Esophagus (tissue), 2 donors: ENCODE measurements around the gene TMED10. TPM values are rescaled to one million over a fixed set of nuclear protein-coding genes. Genes with fewer than 3 reads are reported as not detected.

Experiments used
- H3K27ac ChIP-seq, 2 donors: one replicate each; pipeline ENCODE4 v1.5.1; 2013; ENCODE audit warnings: low read depth in 2 of 2, mild to moderate bottlenecking in 2 of 2, inconsistent platforms in 1 of 2, low read length in 1 of 2, moderate library complexity in 1 of 2
- H3K27me3 ChIP-seq, 2 donors: one replicate each; pipeline ENCODE4 v1.6.1; 2013; ENCODE audit warnings: low read length in 2 of 2, control low read depth in 1 of 2, mild to moderate bottlenecking in 1 of 2; ENCODE audit not compliant: insufficient read depth in 2 of 2, control insufficient read depth in 1 of 2
- H3K36me3 ChIP-seq, 2 donors: one replicate each; pipeline ENCODE4 v1.6.1; 2013; ENCODE audit warnings: low read length in 1 of 2; ENCODE audit not compliant: control insufficient read depth in 2 of 2, insufficient read depth in 2 of 2
- H3K4me1 ChIP-seq, 2 donors: one replicate each; pipeline ENCODE4 v1.6.1; 2013; ENCODE audit warnings: low read length in 1 of 2; ENCODE audit not compliant: control insufficient read depth in 2 of 2, insufficient read depth in 2 of 2
- H3K4me3 ChIP-seq, 2 donors: one replicate each; pipeline ENCODE4 v1.5.1; 2013; ENCODE audit warnings: low read length in 2 of 2, mild to moderate bottlenecking in 2 of 2, low read depth in 1 of 2, moderate library complexity in 1 of 2
- H3K9me3 ChIP-seq, 2 donors: one replicate each; pipeline ENCODE4 v1.6.1; 2013; ENCODE audit warnings: mild to moderate bottlenecking in 2 of 2, low read depth in 1 of 2, low read length in 1 of 2, moderate library complexity in 1 of 2; ENCODE audit not compliant: control insufficient read depth in 2 of 2, insufficient read depth in 1 of 2
- WGBS, 2 donors: extraction: QIAGEN DNeasy Blood & Tissue Kit; methylation state at CpG; one replicate each; pipeline ENCODE4 v1.1.7; 2013; 5-methylcytosine and 5-hydroxymethylcytosine counted together
- polyA plus RNA-seq, 2 donors: library from polyadenylated mRNA; stranded (reverse); fragments of 200-250 nt; gene quantifications; one replicate each; pipeline ENCODE4 v1.2.3, GENCODE V29; 2013
- donor health status: healthy with polysubstance abuse.
- donor health status: Bipolar disorder and iron deficiency.

Gene TMED10
- polyA plus RNA-seq, result 100 to 1,000 TPM in 1 of 2 donors, 10 to 100 TPM in 1; 74.8 to 225 TPM

DNA sequence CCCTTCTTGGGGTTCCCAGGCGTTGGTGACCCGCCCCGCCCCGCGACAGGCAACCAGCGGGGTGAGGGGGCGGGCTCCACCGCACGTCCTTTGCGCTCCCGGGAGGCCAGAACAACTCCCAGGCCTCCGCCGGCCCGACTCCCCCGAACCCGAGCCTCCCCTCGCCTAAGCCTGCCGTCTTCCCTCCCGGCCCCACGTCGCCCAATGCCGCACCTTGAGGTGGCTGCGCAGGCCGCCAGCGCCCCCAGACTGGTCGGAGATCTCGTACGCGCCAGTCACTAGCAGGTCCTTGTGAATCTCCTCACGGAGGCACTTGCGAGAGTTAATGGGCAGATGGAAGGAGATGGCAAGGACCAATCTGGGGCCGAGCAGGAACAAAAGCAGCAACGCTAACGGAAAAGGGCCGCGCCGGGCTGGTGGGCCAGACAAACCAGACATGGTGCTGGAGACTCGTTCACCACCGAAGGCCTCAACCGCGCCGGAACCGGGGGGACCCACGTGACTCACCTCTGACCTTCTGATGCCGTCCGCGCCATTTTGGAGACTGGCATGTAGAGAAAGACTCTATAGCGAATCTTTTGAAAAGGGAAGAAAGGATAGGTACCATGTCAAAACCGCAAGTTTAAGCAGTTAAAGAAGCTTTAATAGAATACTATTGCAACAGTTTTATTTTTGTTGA lies at the start of gene TMED10:
TMED10 (minus strand) TSS at position 471 of the 679 bp plus-strand sequence; CDS start at position 438, 33 bp downstream.
- Histone ChIP-seq H3K9me3 (no peaks in the 10 kb centered on the region), H3K27ac (peak within 1 kb of the TSS; percentile 92 to 98), H3K27me3 (no peaks in the 10 kb centered on the region), H3K4me3 (peak within 1 kb of the TSS; percentile 61 to 99), H3K4me1 (no peaks in the 10 kb centered on the region), H3K36me3 (no peaks in the 10 kb centered on the region)
- 0 to 1% methylated on average over 49 of the region's 49 CpGs for WGBS, 2 donors

DNA sequence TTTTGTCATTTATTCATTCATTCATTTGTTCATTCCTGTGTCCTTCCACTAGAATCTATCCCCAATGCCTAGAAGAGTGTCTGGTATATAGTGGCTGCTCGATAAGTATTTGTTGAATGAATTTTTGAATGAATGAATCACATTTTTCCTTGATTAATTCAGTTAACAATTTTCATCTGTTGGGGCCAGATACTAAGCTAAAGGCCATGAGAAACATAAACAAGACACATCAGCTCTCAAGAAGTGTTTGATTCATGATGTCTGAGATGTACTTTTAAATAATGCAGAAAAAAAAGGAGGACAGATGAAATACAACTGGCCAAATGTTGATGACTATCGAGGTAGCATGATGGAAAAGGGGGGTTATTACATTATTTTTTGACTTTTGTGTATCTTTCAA lies 48.1 kb upstream of the TMED10 start:
- WGBS, 2 donors, result 69 to 79% methylated on average over 2 of the region's 2 CpGs
- H3K4me1 ChIP-seq, result peaks cover 0 to 3% of the 10 kb centered on the region in 2 donors
- no peaks in the 10 kb centered on the region for H3K9me3 ChIP-seq
- no peaks in the 10 kb centered on the region for H3K36me3 ChIP-seq
- H3K27me3 ChIP-seq, result no peaks in the 10 kb centered on the region
- no peak overlapping the region for H3K27ac ChIP-seq
- no peak overlapping the region for H3K4me3 ChIP-seq

DNA sequence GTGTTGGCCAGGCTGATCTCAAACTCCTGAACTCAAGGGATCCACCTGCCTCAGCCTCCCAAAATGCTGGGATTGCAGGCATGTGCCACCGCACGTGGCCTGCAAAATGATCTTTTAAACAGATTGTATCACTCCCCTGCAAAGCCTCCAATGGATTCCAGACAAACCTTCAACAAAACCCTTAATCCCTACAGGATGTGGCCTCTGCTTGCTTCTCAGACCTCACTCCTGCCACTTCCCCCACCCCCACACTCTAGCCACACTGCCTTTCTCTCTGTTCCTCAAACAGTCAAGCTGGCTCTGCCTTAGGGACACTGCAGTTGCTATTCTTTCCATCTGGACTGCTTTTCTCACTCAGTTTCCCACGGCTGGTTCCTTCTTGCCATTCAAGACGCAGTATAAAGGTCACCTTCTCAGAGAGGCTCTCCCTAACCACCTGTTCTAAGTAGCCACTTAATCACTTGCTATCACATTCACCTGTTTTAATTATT lies 47.3 kb upstream of the TMED10 start:
- Histone ChIP-seq H3K27ac (no peak overlapping the region), H3K36me3 (no peaks in the 10 kb centered on the region), H3K4me3 (no peak overlapping the region), H3K27me3 (no peaks in the 10 kb centered on the region), H3K9me3 (no peaks in the 10 kb centered on the region), H3K4me1 (peaks cover 0 to 2% of the 10 kb centered on the region in 2 donors)
- WGBS, 2 donors, result 49 to 73% methylated on average over 4 of the region's 4 CpGs

DNA sequence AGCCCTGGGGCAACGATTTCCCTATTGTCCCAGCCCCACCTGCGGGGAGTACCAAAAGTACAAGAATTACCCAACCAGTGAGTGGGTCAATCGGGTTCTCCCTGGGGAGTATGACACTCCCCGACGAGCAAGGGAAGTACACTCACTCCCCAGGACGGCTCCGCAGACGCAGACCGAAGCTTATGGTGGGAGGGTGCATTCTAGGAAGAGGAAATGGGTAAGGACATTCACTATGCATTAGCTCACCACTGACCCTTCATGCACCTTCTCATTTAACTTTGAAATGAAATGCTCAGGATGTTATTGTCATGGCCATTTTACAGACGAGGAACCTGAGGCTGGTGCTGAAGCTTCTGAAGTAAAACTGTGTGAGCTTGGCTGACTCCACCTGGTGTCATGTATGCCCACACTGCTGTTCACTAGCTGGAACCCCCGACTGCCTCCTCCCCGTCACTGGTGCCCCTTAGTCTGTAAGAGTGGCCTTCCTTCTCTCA lies 45.8 kb upstream of the TMED10 start:
- Histone ChIP-seq H3K27me3 (no peaks in the 10 kb centered on the region), H3K36me3 (no peaks in the 10 kb centered on the region), H3K9me3 (no peaks in the 10 kb centered on the region), H3K4me1 (peaks cover 0 to 2% of the 10 kb centered on the region in 2 donors), H3K4me3 (no peak overlapping the region), H3K27ac (no peak overlapping the region)
- 63 to 75% methylated on average over 12 of the region's 12 CpGs for WGBS, 2 donors

DNA sequence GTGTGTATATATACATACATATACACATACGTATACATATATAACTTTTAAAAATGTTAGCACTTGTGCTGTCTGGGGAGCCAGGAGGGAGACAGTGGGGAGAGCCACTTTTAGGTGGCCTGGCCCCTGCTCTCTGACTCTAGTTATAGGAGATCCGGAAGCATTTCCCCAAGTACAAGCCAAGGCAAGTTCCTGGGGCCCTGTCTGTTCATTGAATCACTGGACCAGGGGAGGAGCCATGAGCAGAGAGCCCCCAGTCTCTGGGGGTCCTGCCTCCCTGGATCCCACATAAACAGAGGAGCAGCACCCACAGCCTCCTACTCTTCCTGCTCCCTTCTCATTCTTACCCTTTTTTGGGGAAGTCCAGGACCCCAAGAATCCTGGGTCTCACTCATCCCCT lies 45.4 kb upstream of the TMED10 start:
- Histone ChIP-seq H3K9me3 (no peaks in the 10 kb centered on the region), H3K4me1 (peaks cover 0 to 2% of the 10 kb centered on the region in 2 donors), H3K27me3 (no peaks in the 10 kb centered on the region), H3K4me3 (no peak overlapping the region), H3K27ac (no peak overlapping the region), H3K36me3 (no peaks in the 10 kb centered on the region)
- WGBS, 2 donors, result 59 to 76% methylated on average over 2 of the region's 2 CpGs

DNA sequence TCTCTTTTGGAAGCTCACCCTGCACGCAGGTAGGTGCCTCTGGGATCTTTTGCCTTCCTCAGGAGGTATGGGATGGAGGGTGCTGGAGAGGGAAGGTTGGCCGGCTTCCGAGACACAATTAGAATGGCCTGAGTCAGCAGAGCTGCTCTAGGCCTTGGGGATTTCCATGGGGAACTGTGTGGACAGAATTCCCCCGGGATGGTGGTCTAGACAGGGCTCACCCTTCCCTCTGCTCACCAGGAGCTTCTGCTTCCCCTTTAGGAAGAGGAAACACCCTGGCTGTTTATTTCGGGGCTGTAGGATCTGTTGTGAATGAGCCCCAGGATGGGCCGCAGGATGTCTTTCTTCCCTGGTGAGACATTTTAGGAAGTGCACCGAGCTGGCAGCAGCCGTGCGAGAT lies 43.7 kb upstream of the TMED10 start:
- Histone ChIP-seq H3K27ac (no peak overlapping the region), H3K36me3 (no peaks in the 10 kb centered on the region), H3K4me3 (no peak overlapping the region), H3K27me3 (no peaks in the 10 kb centered on the region), H3K9me3 (no peaks in the 10 kb centered on the region), H3K4me1 (peaks cover 0 to 2% of the 10 kb centered on the region in 2 donors)
- WGBS, 2 donors, result 65 to 80% methylated on average over 9 of the region's 9 CpGs

DNA sequence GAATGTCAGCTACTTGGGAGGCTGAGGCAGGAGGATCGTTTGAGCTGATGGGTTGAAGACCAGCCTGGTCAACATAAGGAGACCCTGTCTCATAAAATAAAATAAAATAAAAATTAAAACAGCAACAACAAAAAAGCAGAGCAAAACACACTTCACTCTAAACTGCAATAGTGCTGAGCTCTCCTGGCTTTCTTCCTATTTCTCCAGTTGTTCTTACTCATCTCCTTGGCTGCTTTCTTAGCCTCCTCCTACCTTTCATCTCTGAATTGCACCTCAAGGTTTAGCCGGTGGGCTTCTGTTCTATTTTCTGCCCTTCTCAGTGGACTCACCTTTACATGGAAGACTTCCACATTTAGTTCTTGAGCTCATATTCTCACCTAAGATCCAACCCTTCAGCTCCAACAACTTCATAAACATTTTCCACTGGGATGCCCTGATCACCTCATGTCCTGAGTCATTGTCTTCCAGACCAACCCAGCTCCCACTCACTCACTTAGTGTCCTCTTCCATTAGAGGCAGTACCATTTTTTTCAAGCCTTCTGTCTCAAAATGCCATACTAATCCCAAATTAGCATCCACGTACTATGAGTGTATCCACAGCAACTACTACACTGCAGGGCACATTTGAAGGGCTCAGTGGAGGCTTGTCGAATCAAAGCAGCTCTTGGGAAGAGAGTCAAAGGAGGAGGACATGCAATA lies 41.2 kb upstream of the TMED10 start:
- no peaks in the 10 kb centered on the region for H3K36me3 ChIP-seq
- H3K27me3 ChIP-seq, result no peaks in the 10 kb centered on the region
- H3K9me3 ChIP-seq, result no peaks in the 10 kb centered on the region
- peaks cover 0 to 2% of the 10 kb centered on the region in 2 donors for H3K4me1 ChIP-seq
- no peak overlapping the region for H3K4me3 ChIP-seq
- H3K27ac ChIP-seq, result no peak overlapping the region
- WGBS, 2 donors, result 74 to 75% methylated on average over 4 of the region's 4 CpGs

DNA sequence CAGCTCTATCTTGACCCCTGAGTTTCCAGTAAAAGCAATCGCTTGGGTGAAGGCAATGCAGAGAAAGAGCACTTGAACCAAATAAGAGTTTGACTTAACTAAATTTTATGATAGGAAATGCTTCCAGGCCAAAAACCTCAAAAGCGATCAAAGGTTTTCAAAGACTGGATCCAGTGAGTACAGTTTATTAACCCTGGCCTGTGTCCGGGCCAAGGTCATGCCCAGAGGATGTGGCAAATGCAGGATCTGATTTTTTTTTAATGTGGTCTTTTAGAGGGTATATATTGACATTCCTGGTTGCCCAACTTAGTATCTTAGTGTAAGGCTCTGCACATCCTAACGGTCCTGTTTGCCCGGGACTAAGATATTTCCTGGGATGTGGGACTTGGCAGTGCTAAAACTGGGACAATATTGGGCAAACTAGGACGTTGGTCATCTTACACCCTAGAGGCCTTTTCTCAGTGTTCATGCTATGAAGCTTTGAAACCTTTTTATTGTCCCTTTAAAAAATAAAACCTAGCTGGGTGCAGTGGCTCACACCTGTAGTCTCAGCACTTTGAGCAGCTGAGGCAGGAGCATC lies 40.1 kb upstream of the TMED10 start:
- no peaks in the 10 kb centered on the region for H3K4me1 ChIP-seq
- H3K4me3 ChIP-seq, result no peak overlapping the region
- WGBS, 2 donors, result 87 to 89% methylated on average over 6 of the region's 6 CpGs
- no peaks in the 10 kb centered on the region for H3K27me3 ChIP-seq
- H3K36me3 ChIP-seq, result no peaks in the 10 kb centered on the region
- no peaks in the 10 kb centered on the region for H3K9me3 ChIP-seq
- no peak overlapping the region for H3K27ac ChIP-seq

DNA sequence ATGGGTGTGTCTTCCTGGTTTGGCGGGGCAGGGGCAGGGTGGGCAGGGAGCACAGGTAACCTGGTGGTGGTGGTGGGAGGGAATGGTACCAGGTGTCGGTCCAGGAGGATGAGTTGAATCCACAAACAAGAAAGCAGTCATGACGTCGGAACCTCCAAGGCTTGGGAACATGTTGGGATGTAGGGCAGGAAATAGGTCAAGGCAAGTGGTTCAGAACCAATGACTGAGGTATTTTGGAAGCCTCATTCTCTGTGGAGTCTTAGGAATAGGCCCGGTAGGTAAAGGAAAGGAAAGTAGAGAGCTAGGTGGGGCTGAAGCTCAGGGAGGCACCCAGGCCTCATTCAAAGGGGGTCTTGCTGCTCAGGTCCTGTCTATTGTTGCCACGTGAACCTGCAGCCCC lies 39.1 kb upstream of the TMED10 start:
- Histone ChIP-seq H3K27ac (no peak overlapping the region), H3K4me3 (no peak overlapping the region), H3K36me3 (no peaks in the 10 kb centered on the region), H3K27me3 (no peaks in the 10 kb centered on the region), H3K4me1 (no peaks in the 10 kb centered on the region), H3K9me3 (no peaks in the 10 kb centered on the region)
- WGBS, 2 donors, result 90% methylated on average over 6 of the region's 6 CpGs
